Uterus (tissue), 2 donors: ENCODE results near the gene WDR64.

Experiments
- POLR2A ChIP-seq, 2 donors: fragments of 450-650 bp; IDR thresholded peaks; one replicate each; pipeline ENCODE4 v1.6.1; 2016; ENCODE audit warnings: antibody characterized with exemption in 2 of 2, mild to moderate bottlenecking in 1 of 2, moderate library complexity in 1 of 2
- TF ChIP-seq, protein P1 (sequence below), 4 experiments: fragments of 200-600 bp in 2 of 4; fragments of 450-650 bp in 2 of 4; sonication (generic) in 2 of 4; IDR thresholded peaks; one replicate each; pipeline ENCODE4 v1.5.1; 2016 to 2019; ENCODE audit warnings: antibody characterized with exemption in 4 of 4, mild to moderate bottlenecking in 2 of 4, moderate library complexity in 1 of 4

GRCh38 chr1:241615043-241615974 is 36.8 kb upstream of the WDR64 start:
- TF ChIP-seq, protein P1, sequence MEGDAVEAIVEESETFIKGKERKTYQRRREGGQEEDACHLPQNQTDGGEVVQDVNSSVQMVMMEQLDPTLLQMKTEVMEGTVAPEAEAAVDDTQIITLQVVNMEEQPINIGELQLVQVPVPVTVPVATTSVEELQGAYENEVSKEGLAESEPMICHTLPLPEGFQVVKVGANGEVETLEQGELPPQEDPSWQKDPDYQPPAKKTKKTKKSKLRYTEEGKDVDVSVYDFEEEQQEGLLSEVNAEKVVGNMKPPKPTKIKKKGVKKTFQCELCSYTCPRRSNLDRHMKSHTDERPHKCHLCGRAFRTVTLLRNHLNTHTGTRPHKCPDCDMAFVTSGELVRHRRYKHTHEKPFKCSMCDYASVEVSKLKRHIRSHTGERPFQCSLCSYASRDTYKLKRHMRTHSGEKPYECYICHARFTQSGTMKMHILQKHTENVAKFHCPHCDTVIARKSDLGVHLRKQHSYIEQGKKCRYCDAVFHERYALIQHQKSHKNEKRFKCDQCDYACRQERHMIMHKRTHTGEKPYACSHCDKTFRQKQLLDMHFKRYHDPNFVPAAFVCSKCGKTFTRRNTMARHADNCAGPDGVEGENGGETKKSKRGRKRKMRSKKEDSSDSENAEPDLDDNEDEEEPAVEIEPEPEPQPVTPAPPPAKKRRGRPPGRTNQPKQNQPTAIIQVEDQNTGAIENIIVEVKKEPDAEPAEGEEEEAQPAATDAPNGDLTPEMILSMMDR (IDR thresholded peaks at IDR 0.05) = no peak
- TF ChIP-seq POLR2A (IDR thresholded peaks at IDR 0.05) = no peak
